HAP-1 (cell line): ENCODE results near the gene CRLF1.
A peak's percentile ranks its signal among the peaks of the same experiment; 100 is the strongest.

ENCODE experiments used
- DNase-seq, 2 experiments: peaks; one replicate each; pipeline ENCODE4 v3.0.0-alpha.2; 2016 to 2020; ENCODE audit warnings: low spot score in 2 of 2
- H3K27me3 ChIP-seq: fragments of 250-450 bp; sonication (Bioruptor Pico); 2 replicates; pipeline ENCODE4 v1.5.1; 2020; ENCODE audit warnings: low read depth, mild to moderate bottlenecking, moderate library complexity
- H3K36me3 ChIP-seq: fragments of 250-450 bp; sonication (Bioruptor Pico); replicated peaks from 2 replicates; pipeline ENCODE4 v1.5.1; 2020; ENCODE audit warnings: mild to moderate bottlenecking
- H3K4me1 ChIP-seq: fragments of 250-450 bp; sonication (Bioruptor Pico); 2 replicates; pipeline ENCODE4 v1.5.1; 2020; ENCODE audit warnings: mild to moderate bottlenecking
- H3K4me3 ChIP-seq: fragments of 250-450 bp; sonication (Bioruptor Pico); 2 replicates; pipeline ENCODE4 v1.5.1; 2020; ENCODE audit warnings: mild to moderate bottlenecking, moderate library complexity
- H3K9me3 ChIP-seq: fragments of 250-450 bp; sonication (Bioruptor Pico); 2 replicates; pipeline ENCODE4 v1.5.1; 2020; ENCODE audit warnings: mild to moderate bottlenecking, moderate library complexity
- in situ Hi-C: fragments of 300-500 bp; cut with MboI; formaldehyde crosslinking; loops from 3 replicates; pipeline ENCODE4 v1.14.3; 2020; ENCODE audit warnings: low sequenced_read_pairs, inconsistent platforms, mixed read lengths

The CRLF1 gene

GRCh38 chr19:18586306-18586705 lies 20.3 kb downstream of the CRLF1 start:
- DNase-seq, result no peak
- no peak overlapping the region for H3K4me3 ChIP-seq

GRCh38 chr19:18580311-18580710 lies 26.3 kb downstream of the CRLF1 start:
- peaks cover 18% of the 10 kb centered on the region for H3K36me3 ChIP-seq
- no peak for DNase-seq
- no peaks in the 10 kb centered on the region for H3K27me3 ChIP-seq
- no peaks in the 10 kb centered on the region for H3K4me1 ChIP-seq
- in situ Hi-C loops, result no loop called here
- H3K9me3 ChIP-seq, result no peaks in the 10 kb centered on the region
- no peak overlapping the region for H3K4me3 ChIP-seq

More at GRCh38 chr19:18586306-18586705, 20.3 kb downstream of the CRLF1 start:
- peaks cover 16% of the 10 kb centered on the region for H3K4me1 ChIP-seq
- 0 out of 2 replicates have a peak, but pooled peaks cover 3% of the 10 kb centered on the region for H3K9me3 ChIP-seq
- H3K27me3 ChIP-seq, result 0 out of 2 replicates have a peak, but pooled peaks cover 2% of the 10 kb centered on the region
- peaks cover 11% of the 10 kb centered on the region for H3K36me3 ChIP-seq
- in situ Hi-C loops, result no loop called here

GRCh38 chr19:18577365-18577914 lies 29.2 kb downstream of the CRLF1 start:
- Histone ChIP-seq H3K36me3 (peaks cover 47% of the 10 kb centered on the region), H3K27me3 (no peaks in the 10 kb centered on the region), H3K4me3 (no peak overlapping the region), H3K4me1 (peaks cover 10% of the 10 kb centered on the region), H3K9me3 (no peaks in the 10 kb centered on the region)
- in situ Hi-C loops, result no loop called here
- DNase-seq, result no peak

- no peaks in the 10 kb centered on the region for H3K9me3 ChIP-seq
- DNase-seq, result no peak
- H3K4me3 ChIP-seq, result no peak overlapping the region
- peaks cover 10% of the 10 kb centered on the region for H3K4me1 ChIP-seq
- in situ Hi-C loops, result no loop called here
- peaks cover 52% of the 10 kb centered on the region for H3K36me3 ChIP-seq
- H3K27me3 ChIP-seq, result no peaks in the 10 kb centered on the region
Observed at GRCh38 chr19:18576383-18576782, 30.2 kb downstream of the CRLF1 start.

GRCh38 chr19:18574691-18575291 lies 31.8 kb downstream of the CRLF1 start:
- H3K4me1 ChIP-seq, result peaks cover 12% of the 10 kb centered on the region
- H3K27me3 ChIP-seq, result no peaks in the 10 kb centered on the region
- no peak for DNase-seq
- H3K36me3 ChIP-seq, result peaks cover 56% of the 10 kb centered on the region
- in situ Hi-C loops, result no loop called here
- no peaks in the 10 kb centered on the region for H3K9me3 ChIP-seq
- H3K4me3 ChIP-seq, result no peak overlapping the region

- Histone ChIP-seq H3K36me3 (peaks cover 79% of the 10 kb centered on the region), H3K9me3 (no peaks in the 10 kb centered on the region), H3K27me3 (no peaks in the 10 kb centered on the region), H3K4me1 (peaks cover 12% of the 10 kb centered on the region), H3K4me3 (peak within 1 kb of the TSS; percentile 80)
- in situ Hi-C loops, result no loop called here
- peak; percentile 97 to 99 for DNase-seq
Observed at GRCh38 chr19:18571564-18572344, 34.8 kb downstream of the CRLF1 start, which contains the start of gene UBA52. Gene UBA52, plus strand, starts transcription at chr19:18571857. Its CDS starts 1,444 bp downstream, at chr19:18573301.

- Histone ChIP-seq H3K4me1 (peaks cover 9% of the 10 kb centered on the region), H3K4me3 (no peak overlapping the region), H3K27me3 (no peaks in the 10 kb centered on the region), H3K9me3 (no peaks in the 10 kb centered on the region), H3K36me3 (peaks cover 81% of the 10 kb centered on the region)
- no peak for DNase-seq
- in situ Hi-C loops, result no loop called here
Observed at GRCh38 chr19:18568367-18568766, 38.2 kb downstream of the CRLF1 start.

- no peak for DNase-seq
- H3K4me3 ChIP-seq, result no peak overlapping the region
- peaks cover 3% of the 10 kb centered on the region; the same call in 1 of the 2 replicates for H3K4me1 ChIP-seq
- H3K27me3 ChIP-seq, result no peaks in the 10 kb centered on the region
- in situ Hi-C loops, result no loop called here
- no peaks in the 10 kb centered on the region for H3K9me3 ChIP-seq
- peaks cover 72% of the 10 kb centered on the region for H3K36me3 ChIP-seq
Observed at GRCh38 chr19:18566953-18567352, 39.6 kb downstream of the CRLF1 start.

- Histone ChIP-seq H3K36me3 (peaks cover 51% of the 10 kb centered on the region), H3K9me3 (no peaks in the 10 kb centered on the region), H3K4me1 (no peaks in the 10 kb centered on the region), H3K27me3 (no peaks in the 10 kb centered on the region), H3K4me3 (no peak overlapping the region)
- in situ Hi-C loops, result no loop called here
- no peak for DNase-seq
Observed at GRCh38 chr19:18562086-18562485, 44.5 kb downstream of the CRLF1 start.

- Histone ChIP-seq H3K4me3 (no peak overlapping the region), H3K4me1 (no peaks in the 10 kb centered on the region), H3K27me3 (no peaks in the 10 kb centered on the region), H3K9me3 (no peaks in the 10 kb centered on the region), H3K36me3 (peaks cover 27% of the 10 kb centered on the region)
- no peak for DNase-seq
- in situ Hi-C loops, result no loop called here
Observed at GRCh38 chr19:18559685-18560084, 46.9 kb downstream of the CRLF1 start.

- DNase-seq, result no peak
- Histone ChIP-seq H3K9me3 (no peaks in the 10 kb centered on the region), H3K27me3 (no peaks in the 10 kb centered on the region), H3K4me3 (peak overlapping the region; percentile 73), H3K36me3 (peaks cover 17% of the 10 kb centered on the region), H3K4me1 (no peaks in the 10 kb centered on the region)
- in situ Hi-C loops, result no loop called here
Observed at GRCh38 chr19:18558604-18559003, 48.0 kb downstream of the CRLF1 start.

GRCh38 chr19:18558202-18558555 lies 48.4 kb downstream of the CRLF1 start:
- Histone ChIP-seq H3K27me3 (no peaks in the 10 kb centered on the region), H3K4me3 (peak overlapping the region; percentile 73), H3K9me3 (no peaks in the 10 kb centered on the region), H3K36me3 (peaks cover 13% of the 10 kb centered on the region), H3K4me1 (no peaks in the 10 kb centered on the region)
- DNase-seq, result no peak
- in situ Hi-C loops, result no loop called here

GRCh38 chr19:18557411-18558201 lies 49.0 kb downstream of the CRLF1 start, which contains the start of gene KXD1:
Gene KXD1, plus strand, starts transcription at chr19:18557870. Its CDS starts 4,187 bp downstream, at chr19:18562057.
- in situ Hi-C loops, result no loop called here
- H3K9me3 ChIP-seq, result no peaks in the 10 kb centered on the region
- no peaks in the 10 kb centered on the region for H3K4me1 ChIP-seq
- peak within 1 kb of the TSS; percentile 73 for H3K4me3 ChIP-seq
- no peaks in the 10 kb centered on the region for H3K27me3 ChIP-seq
- peaks cover 13% of the 10 kb centered on the region for H3K36me3 ChIP-seq
- peak; percentile 94 to 98 for DNase-seq
